H9 (cell line): Measurements from ENCODE around the gene THY1. TPM values are rescaled to one million over a fixed set of nuclear protein-coding genes. Genes with fewer than 3 reads are reported as not detected.

Experiments used
- DNase-seq: peaks from one replicate; pipeline ENCODE4 v3.0.0-alpha.2; 2017
- H2AFZ ChIP-seq: one replicate; pipeline ENCODE4 v1.6.1; 2013; ENCODE audit warnings: mild to moderate bottlenecking, low read length, control low read depth, moderate library complexity
- H2AK5ac ChIP-seq: 2 replicates; pipeline ENCODE4 v1.6.1; 2013; ENCODE audit warnings: low read length, control low read depth, mixed read lengths; ENCODE audit not compliant: insufficient read length
- H2BK120ac ChIP-seq: one replicate; pipeline ENCODE4 v1.6.1; 2013; ENCODE audit warnings: low read depth, mild to moderate bottlenecking, low read length, control low read depth, inconsistent platforms; ENCODE audit not compliant: poor library complexity, severe bottlenecking
- H2BK12ac ChIP-seq: 2 replicates; pipeline ENCODE4 v1.6.1; 2013; ENCODE audit warnings: low read length, control low read depth, mixed read lengths, low read depth; ENCODE audit not compliant: insufficient read length
- H2BK15ac ChIP-seq: 2 replicates; pipeline ENCODE4 v1.6.1; 2013; ENCODE audit warnings: low read depth, low read length, control low read depth
- H2BK20ac ChIP-seq: one replicate; pipeline ENCODE4 v1.6.1; 2013; ENCODE audit warnings: low read depth, mild to moderate bottlenecking, low read length, control low read depth, inconsistent platforms; ENCODE audit not compliant: poor library complexity, severe bottlenecking
- H2BK5ac ChIP-seq: 2 replicates; pipeline ENCODE4 v1.6.1; 2013; ENCODE audit warnings: low read length, control low read depth, mixed read lengths; ENCODE audit not compliant: insufficient read length
- H3K14ac ChIP-seq: 2 replicates; pipeline ENCODE4 v1.6.1; 2013; ENCODE audit warnings: low read length, control low read depth; ENCODE audit not compliant: insufficient read depth
- H3K18ac ChIP-seq: 2 replicates; pipeline ENCODE4 v1.6.1; 2013; ENCODE audit warnings: low read depth, mild to moderate bottlenecking, mixed read lengths, low read length, control low read depth; ENCODE audit not compliant: insufficient read length
- H3K23ac ChIP-seq: 2 replicates; pipeline ENCODE4 v1.6.1; 2013; ENCODE audit warnings: low read length, control low read depth, mixed read lengths, low read depth; ENCODE audit not compliant: insufficient read length
- H3K23me2 ChIP-seq: 2 replicates; pipeline ENCODE4 v1.6.1; 2013; ENCODE audit warnings: low read depth, mild to moderate bottlenecking, mixed read lengths, low read length, control low read depth; ENCODE audit not compliant: insufficient read length, poor library complexity, severe bottlenecking
- H3K27ac ChIP-seq: 2 replicates; pipeline ENCODE4 v1.5.1; 2013; ENCODE audit warnings: low read length, control low read depth, mixed read lengths, low read depth; ENCODE audit not compliant: insufficient read length
- H3K27me3 ChIP-seq: 2 replicates; pipeline ENCODE4 v1.6.1; 2013; ENCODE audit warnings: low read length, control low read depth, inconsistent platforms; ENCODE audit not compliant: insufficient read depth
- H3K4ac ChIP-seq: 2 replicates; pipeline ENCODE4 v1.6.1; 2013; ENCODE audit warnings: low read depth, mild to moderate bottlenecking, control low read depth, inconsistent platforms, low read length, moderate library complexity
- H3K4me1 ChIP-seq: 2 replicates; pipeline ENCODE4 v1.6.1; 2013; ENCODE audit warnings: low read length, control low read depth, inconsistent platforms; ENCODE audit not compliant: insufficient read depth
- H3K4me2 ChIP-seq: 2 replicates; pipeline ENCODE4 v1.6.1; 2013; ENCODE audit warnings: low read length, control low read depth, mixed read lengths; ENCODE audit not compliant: insufficient read length, insufficient read depth
- H3K56ac ChIP-seq: 2 replicates; pipeline ENCODE4 v1.6.1; 2013; ENCODE audit warnings: low read depth, mild to moderate bottlenecking, mixed read lengths, low read length, control low read depth; ENCODE audit not compliant: insufficient read length
- H3K79me1 ChIP-seq: 2 replicates; pipeline ENCODE4 v1.6.1; 2013; ENCODE audit warnings: low read depth, mild to moderate bottlenecking, moderate library complexity, low read length, control low read depth, inconsistent platforms; ENCODE audit not compliant: insufficient read depth, poor library complexity, severe bottlenecking
- H3K79me2 ChIP-seq: 2 replicates; pipeline ENCODE4 v1.6.1; 2013; ENCODE audit warnings: low read length, control low read depth, inconsistent platforms; ENCODE audit not compliant: insufficient read depth
- H3K9ac ChIP-seq: 2 replicates; pipeline ENCODE4 v1.6.1; 2013; ENCODE audit warnings: low read length, control low read depth, mixed read lengths; ENCODE audit not compliant: insufficient read length; ENCODE audit errors: extremely low read depth
- H3K9me3 ChIP-seq: one replicate; pipeline ENCODE4 v1.6.1; 2013; ENCODE audit warnings: low read depth, low read length, inconsistent platforms; ENCODE audit not compliant: control insufficient read depth
- H3T11ph ChIP-seq: one replicate; pipeline ENCODE4 v1.6.1; 2013; ENCODE audit warnings: mild to moderate bottlenecking, low read length, control low read depth, inconsistent platforms
- H4K20me1 ChIP-seq: one replicate; pipeline ENCODE4 v1.6.1; 2013; ENCODE audit not compliant: control insufficient read depth, insufficient read length, insufficient read depth
- H4K5ac ChIP-seq: 2 replicates; pipeline ENCODE4 v1.6.1; 2013; ENCODE audit warnings: low read depth, mild to moderate bottlenecking, mixed read lengths, low read length, control low read depth; ENCODE audit not compliant: insufficient read length
- H4K8ac ChIP-seq: replicated peaks from 2 replicates; pipeline ENCODE4 v1.6.1; 2013; ENCODE audit warnings: low read length, control low read depth, mixed read lengths, low read depth; ENCODE audit not compliant: insufficient read length
- H4K91ac ChIP-seq: 2 replicates; pipeline ENCODE4 v1.6.1; 2013; ENCODE audit warnings: low read depth, mild to moderate bottlenecking, moderate library complexity, mixed read lengths, low read length, control low read depth; ENCODE audit not compliant: insufficient read length
- H3K27ac Mint-ChIP-seq, 3 experiments: 2 replicates in 2 of 3; 3 replicates in 1 of 3; pipeline ENCODE4 v1.8.0; 2020 to 2021; ENCODE audit warnings: mixed read lengths in 3 of 3, mild to moderate bottlenecking in 1 of 3, moderate library complexity in 1 of 3
- H3K27me3 Mint-ChIP-seq: 2 replicates; pipeline ENCODE4 v1.8.0; 2021; ENCODE audit warnings: low read depth, mild to moderate bottlenecking, moderate library complexity, mixed read lengths
- H3K36me3 Mint-ChIP-seq, 3 experiments: 2 replicates in 2 of 3; 3 replicates in 1 of 3; pipeline ENCODE4 v1.8.0; 2020 to 2021; ENCODE audit warnings: low read depth in 3 of 3, mixed read lengths in 3 of 3; ENCODE audit not compliant: insufficient read depth in 1 of 3
- H3K4me1 Mint-ChIP-seq, 2 experiments: 2 replicates each; pipeline ENCODE4 v1.8.0; 2020; ENCODE audit warnings: mixed read lengths in 2 of 2
- H3K4me3 Mint-ChIP-seq, 2 experiments: 2 replicates in 1 of 2; 3 replicates in 1 of 2; pipeline ENCODE4 v1.8.0; 2020 to 2021; ENCODE audit warnings: mild to moderate bottlenecking in 2 of 2, mixed read lengths in 2 of 2, moderate library complexity in 1 of 2
- H3K9me3 Mint-ChIP-seq, 2 experiments: 2 replicates in 1 of 2; 3 replicates in 1 of 2; pipeline ENCODE4 v1.8.0; 2020; ENCODE audit warnings: mild to moderate bottlenecking in 2 of 2, mixed read lengths in 2 of 2, moderate library complexity in 1 of 2
- WGBS: extraction: QIAGEN DNeasy Blood & Tissue Kit; methylation state at CpG from one replicate; pipeline ENCODE4 v1.1.7; 2013; ENCODE audit warnings: missing lambda C conversion rate, low lambda C conversion rate, mixed read lengths; ENCODE audit not compliant: insufficient read length; ENCODE audit errors: extremely low coverage; 5-methylcytosine and 5-hydroxymethylcytosine counted together
- total RNA-seq: library from RNA; stranded (reverse); gene quantifications from 2 replicates; pipeline ENCODE4 v1.2.1, GENCODE V29; 2021
- TF ChIP-seq, protein P1 (sequence below): fragments of 200-600 bp; sonication (generic); conservative IDR thresholded peaks from 3 replicates; pipeline ENCODE4 v1.8.0; 2021; ENCODE audit warnings: antibody characterized with exemption, mild to moderate bottlenecking

Gene THY1
- total RNA-seq, 1 experiment from 2014 or later = 176 TPM

DNA sequence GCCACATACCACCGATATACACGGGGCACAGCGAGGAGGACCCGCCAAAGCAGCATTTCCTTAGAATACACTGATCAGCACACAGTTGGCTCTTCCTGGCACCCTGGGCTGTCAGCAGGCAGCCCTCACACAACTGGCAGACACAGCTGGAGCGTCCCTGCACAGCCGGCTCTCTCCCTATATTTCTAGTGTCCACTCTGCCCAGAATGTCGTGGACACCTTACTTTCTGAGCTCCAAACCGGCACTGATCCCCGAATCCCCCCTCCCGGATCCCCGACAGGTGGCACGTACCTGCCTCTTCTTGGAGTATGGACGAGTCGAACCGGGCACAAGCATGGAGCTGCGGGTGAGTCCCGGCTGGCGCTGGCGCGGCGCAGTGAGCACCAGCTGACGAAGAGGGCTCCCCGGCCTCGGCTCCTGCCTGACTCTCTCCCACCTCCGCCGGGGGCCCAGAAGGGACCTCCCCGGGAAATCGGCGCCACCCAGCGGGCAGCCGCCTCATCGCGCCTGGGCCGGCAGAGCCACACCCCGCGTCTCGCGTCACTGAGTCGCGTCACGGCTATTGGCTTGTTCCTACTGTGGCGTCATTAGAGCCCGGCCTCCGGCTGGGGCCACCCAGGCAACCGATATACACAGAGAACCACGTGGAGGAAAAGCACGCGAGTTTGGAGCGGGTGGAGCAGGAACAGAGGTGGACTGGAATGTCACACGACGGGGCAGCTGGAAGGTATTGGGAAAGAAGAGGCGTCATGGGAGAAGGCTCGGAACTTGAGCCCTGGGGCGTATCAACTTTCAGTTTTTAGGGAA lies 41.6 kb downstream of the THY1 start, which contains the start of gene USP2:
USP2 (minus strand) TSS at position 510 of the 808 bp plus-strand sequence. CDS start 8,210 bp downstream, outside the sequence.
- no peak within 1 kb of the TSS for H4K8ac ChIP-seq
- H2BK5ac ChIP-seq = no peak within 1 kb of the TSS
- H2BK15ac ChIP-seq = no peak within 1 kb of the TSS
- H3T11ph ChIP-seq = no peak within 1 kb of the TSS
- no peak within 1 kb of the TSS for H3K27ac ChIP-seq
- TF ChIP-seq, protein P1, sequence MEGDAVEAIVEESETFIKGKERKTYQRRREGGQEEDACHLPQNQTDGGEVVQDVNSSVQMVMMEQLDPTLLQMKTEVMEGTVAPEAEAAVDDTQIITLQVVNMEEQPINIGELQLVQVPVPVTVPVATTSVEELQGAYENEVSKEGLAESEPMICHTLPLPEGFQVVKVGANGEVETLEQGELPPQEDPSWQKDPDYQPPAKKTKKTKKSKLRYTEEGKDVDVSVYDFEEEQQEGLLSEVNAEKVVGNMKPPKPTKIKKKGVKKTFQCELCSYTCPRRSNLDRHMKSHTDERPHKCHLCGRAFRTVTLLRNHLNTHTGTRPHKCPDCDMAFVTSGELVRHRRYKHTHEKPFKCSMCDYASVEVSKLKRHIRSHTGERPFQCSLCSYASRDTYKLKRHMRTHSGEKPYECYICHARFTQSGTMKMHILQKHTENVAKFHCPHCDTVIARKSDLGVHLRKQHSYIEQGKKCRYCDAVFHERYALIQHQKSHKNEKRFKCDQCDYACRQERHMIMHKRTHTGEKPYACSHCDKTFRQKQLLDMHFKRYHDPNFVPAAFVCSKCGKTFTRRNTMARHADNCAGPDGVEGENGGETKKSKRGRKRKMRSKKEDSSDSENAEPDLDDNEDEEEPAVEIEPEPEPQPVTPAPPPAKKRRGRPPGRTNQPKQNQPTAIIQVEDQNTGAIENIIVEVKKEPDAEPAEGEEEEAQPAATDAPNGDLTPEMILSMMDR = peak; percentile 86
- Mint-ChIP-seq H3K27ac (peak within 1 kb of the TSS in 1 of 3 experiments; percentile 79; a peak in 2 of 7 replicates), H3K27me3 (peaks cover 15% of the 10 kb centered on the region), H3K4me1 (peaks cover 35 to 44% of the 10 kb centered on the region in 2 experiments), H3K4me3 (no peak within 1 kb of the TSS), H3K36me3 (0 out of 7 replicates have a peak, but pooled peaks cover 0 to 3% (median 0%) of the 10 kb centered on the region in 3 experiments), H3K9me3 (no peaks in the 10 kb centered on the region; a peak in 1 of 5 replicates)
- H3K4ac ChIP-seq = no peak within 1 kb of the TSS; the same call in 1 of the 2 replicates
- H2AFZ ChIP-seq = no peak within 1 kb of the TSS
- H3K79me1 ChIP-seq = no peaks in the 10 kb centered on the region
- no peaks in the 10 kb centered on the region for H3K9me3 ChIP-seq
- no CpG with 5 or more reads among the region's 54 CpGs for WGBS
- H3K23me2 ChIP-seq = peaks cover 15% of the 10 kb centered on the region
- peak within 1 kb of the TSS; percentile 59 for H3K18ac ChIP-seq
- no peak within 1 kb of the TSS for H3K9ac ChIP-seq
- H3K4me2 ChIP-seq = peak within 1 kb of the TSS; percentile 79
- no peak within 1 kb of the TSS for H2BK12ac ChIP-seq
- H3K27me3 ChIP-seq = peaks cover 3% of the 10 kb centered on the region; the same call in 1 of the 2 replicates
- H2BK120ac ChIP-seq = no peak within 1 kb of the TSS
- peak; percentile 96 for DNase-seq
- H4K5ac ChIP-seq = no peak within 1 kb of the TSS
- H3K14ac ChIP-seq = peak within 1 kb of the TSS; percentile 4; the same call in 1 of the 2 replicates
- H3K79me2 ChIP-seq = no peaks in the 10 kb centered on the region
- H2AK5ac ChIP-seq = no peak within 1 kb of the TSS
- H4K20me1 ChIP-seq = no peaks in the 10 kb centered on the region
- H3K56ac ChIP-seq = no peak within 1 kb of the TSS
- H3K23ac ChIP-seq = no peak within 1 kb of the TSS
- H4K91ac ChIP-seq = no peak within 1 kb of the TSS
- peaks cover 3% of the 10 kb centered on the region; the same call in 1 of the 2 replicates for H3K4me1 ChIP-seq
- H2BK20ac ChIP-seq = no peak within 1 kb of the TSS
